ENCODE measurements around the gene MFSD11. TPM values are rescaled to one million over a fixed set of nuclear protein-coding genes. Genes with fewer than 3 reads are reported as not detected.

The MFSD11 gene
- polyA plus RNA-seq, 3 donors = 19.8 to 24.8 (median 23.8) TPM

- peaks cover 13 to 14% of the 10 kb centered on the region in 2 donors for H3K4me1 ChIP-seq (ENCODE audit: control insufficient read depth in 1 of 2, insufficient read depth in 2 of 2, low read length in 2 of 2)
- no peak overlapping the region for H3K27ac ChIP-seq (ENCODE audit: low read depth in 1 of 2, low read length in 2 of 2)
- H3K4me2 ChIP-seq (replicated peaks; ENCODE audit: extremely low read depth, low read length, poor library complexity, severe bottlenecking) = no peak overlapping the region
- Mint-ChIP-seq H3K9me3 (peaks cover 0 to 8% (median 2%) of the 10 kb centered on the region in 7 donors), H3K27me3 (ENCODE audit: low read depth in 3 of 3) (peaks cover 26 to 28% (median 28%) of the 10 kb centered on the region in 3 donors), H3K27ac (no peak overlapping the region), H3K36me3 (peaks cover 2 to 11% of the 10 kb centered on the region in 2 donors), H3K4me1 (peaks cover 14% of the 10 kb centered on the region), H3K4me3 (no peak overlapping the region)
- no peak overlapping the region for H3K4me3 ChIP-seq (replicated peaks in 1 of 3; ENCODE audit: low read depth in 2 of 3, low read length in 3 of 3)
- H2AFZ ChIP-seq (ENCODE audit: insufficient read depth, low read depth, low read length, poor library complexity, severe bottlenecking) = no peak overlapping the region
- H3K9ac ChIP-seq (ENCODE audit: insufficient read depth, low read length, poor library complexity, severe bottlenecking) = no peak overlapping the region
- no peaks in the 10 kb centered on the region for H3K36me3 ChIP-seq (replicated peaks in 1 of 2; ENCODE audit: control insufficient read depth in 1 of 2, insufficient read depth in 2 of 2, low read length in 2 of 2)
- no CpG with 5 or more reads among the region's 3 CpGs for WGBS (ENCODE audit: insufficient coverage)
- no peaks in the 10 kb centered on the region for H3K79me2 ChIP-seq (ENCODE audit: insufficient read depth, low read length)
- no peak for DNase-seq
- H3K9me3 ChIP-seq (replicated peaks in 1 of 2; ENCODE audit: control insufficient read depth in 1 of 2, insufficient read depth in 1 of 2, low read length in 2 of 2) = no peaks in the 10 kb centered on the region
- peaks cover 8 to 17% of the 10 kb centered on the region in 2 donors for H3K27me3 ChIP-seq (ENCODE audit: control insufficient read depth in 2 of 2, insufficient read depth in 2 of 2, low read length in 2 of 2)
- H4K20me1 ChIP-seq (ENCODE audit: insufficient read depth, low read length) = no peaks in the 10 kb centered on the region
- intact Hi-C loops (cut with micrococcal nuclease) = loop anchor here in 1 of 2 donors (10.0 kb wide), 1 partner anchor 182 kb away; no protein-coding TSS in a partner anchor
- TF ChIP-seq CTCF (IDR thresholded peaks at IDR 0.05) = no peak
Observed at GRCh38 chr17:76706817-76707216, 31.1 kb upstream of the MFSD11 start.

DNA sequence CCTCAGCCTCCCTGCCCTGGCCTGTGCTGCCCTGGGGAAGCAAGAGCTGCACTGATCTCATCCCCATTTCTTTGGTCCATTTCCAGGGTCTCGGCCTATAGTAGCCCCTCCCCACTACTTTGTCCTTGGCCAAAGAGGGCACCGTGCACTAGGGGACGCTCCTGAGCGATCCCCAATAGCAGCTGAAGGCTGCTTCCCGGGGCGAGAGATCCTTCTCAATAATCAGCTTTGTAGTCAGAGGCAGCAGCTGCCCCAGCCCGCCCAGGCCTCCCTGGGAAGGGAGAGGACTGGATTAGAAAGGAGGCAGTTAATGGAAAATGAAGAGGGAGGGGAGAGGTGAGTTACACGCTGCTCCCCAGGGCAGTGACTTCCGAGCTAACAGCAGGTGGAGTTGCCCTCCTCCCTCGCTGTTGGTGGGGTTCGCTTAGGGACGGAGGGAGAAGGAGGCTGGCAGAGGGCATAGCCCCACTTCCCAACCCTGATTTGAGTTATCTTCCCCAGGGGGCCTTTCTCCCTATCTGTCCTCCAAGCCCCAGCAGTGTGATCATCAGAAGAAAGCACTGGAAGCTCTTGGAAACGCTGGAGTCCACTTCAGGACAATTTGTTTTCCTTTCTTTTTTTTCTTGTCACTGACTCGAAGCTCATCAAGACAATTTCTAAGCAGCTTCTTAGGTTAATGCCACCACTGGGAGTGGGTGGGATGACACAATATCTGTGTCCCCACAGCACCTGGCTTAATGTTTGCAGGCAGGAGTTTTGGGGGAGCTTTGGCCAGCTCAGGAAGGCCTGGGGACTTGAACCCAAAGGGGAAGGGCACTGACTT, 29.7 kb upstream of the MFSD11 start:
- Mint-ChIP-seq H3K27ac (peak overlapping the region in 1 of 7 donors; percentile 35), H3K4me1 (peaks cover 14% of the 10 kb centered on the region), H3K36me3 (peaks cover 14 to 18% of the 10 kb centered on the region in 2 donors), H3K4me3 (no peak overlapping the region), H3K27me3 (ENCODE audit: low read depth in 3 of 3) (peaks cover 25 to 33% (median 30%) of the 10 kb centered on the region in 3 donors), H3K9me3 (peaks cover 0 to 8% (median 2%) of the 10 kb centered on the region in 7 donors)
- no peak overlapping the region for H3K4me2 ChIP-seq (replicated peaks; ENCODE audit: extremely low read depth, low read length, poor library complexity, severe bottlenecking)
- TF ChIP-seq CTCF (IDR thresholded peaks at IDR 0.05) = no peak
- no peaks in the 10 kb centered on the region for H3K79me2 ChIP-seq (ENCODE audit: insufficient read depth, low read length)
- H3K4me3 ChIP-seq (replicated peaks in 1 of 3; ENCODE audit: low read depth in 2 of 3, low read length in 3 of 3) = no peak overlapping the region
- H3K27ac ChIP-seq (ENCODE audit: low read depth in 1 of 2, low read length in 2 of 2) = no peak overlapping the region
- DNase-seq = no peak
- peaks cover 8 to 17% of the 10 kb centered on the region in 2 donors for H3K27me3 ChIP-seq (ENCODE audit: control insufficient read depth in 2 of 2, insufficient read depth in 2 of 2, low read length in 2 of 2)
- H3K9me3 ChIP-seq (replicated peaks in 1 of 2; ENCODE audit: control insufficient read depth in 1 of 2, insufficient read depth in 1 of 2, low read length in 2 of 2) = no peaks in the 10 kb centered on the region
- WGBS (ENCODE audit: insufficient coverage) = 95% methylated on average over 6 of the region's 14 CpGs
- H3K9ac ChIP-seq (ENCODE audit: insufficient read depth, low read length, poor library complexity, severe bottlenecking) = no peak overlapping the region
- no peak overlapping the region for H2AFZ ChIP-seq (ENCODE audit: insufficient read depth, low read depth, low read length, poor library complexity, severe bottlenecking)
- intact Hi-C loops (cut with micrococcal nuclease) = loop anchor here in 1 of 2 donors (10.0 kb wide), 1 partner anchor 183 kb away; no protein-coding TSS in a partner anchor
- peaks cover 13 to 14% of the 10 kb centered on the region in 2 donors for H3K4me1 ChIP-seq (ENCODE audit: control insufficient read depth in 1 of 2, insufficient read depth in 2 of 2, low read length in 2 of 2)
- peaks cover 8% of the 10 kb centered on the region for H4K20me1 ChIP-seq (ENCODE audit: insufficient read depth, low read length)
- peaks cover 5 to 7% of the 10 kb centered on the region in 2 donors for H3K36me3 ChIP-seq (replicated peaks in 1 of 2; ENCODE audit: control insufficient read depth in 1 of 2, insufficient read depth in 2 of 2, low read length in 2 of 2)
